Inflammatory macrophage treated with lipopolysaccharide for 1 hour (primary cell): ENCODE results near the gene SIRT7.
A peak's percentile ranks its signal among the peaks of the same experiment; 100 is the strongest.
"Not testable (repeated sequence)": the region's sequence is repeated elsewhere in the genome, so short reads cannot be mapped to it uniquely, and the experiment has no call there.

Experiments
- DNase-seq, 2 donors: peaks; one replicate each; pipeline ENCODE4 v3.0.0-alpha.2; 2020 to 2022

SIRT7 gene

DNA sequence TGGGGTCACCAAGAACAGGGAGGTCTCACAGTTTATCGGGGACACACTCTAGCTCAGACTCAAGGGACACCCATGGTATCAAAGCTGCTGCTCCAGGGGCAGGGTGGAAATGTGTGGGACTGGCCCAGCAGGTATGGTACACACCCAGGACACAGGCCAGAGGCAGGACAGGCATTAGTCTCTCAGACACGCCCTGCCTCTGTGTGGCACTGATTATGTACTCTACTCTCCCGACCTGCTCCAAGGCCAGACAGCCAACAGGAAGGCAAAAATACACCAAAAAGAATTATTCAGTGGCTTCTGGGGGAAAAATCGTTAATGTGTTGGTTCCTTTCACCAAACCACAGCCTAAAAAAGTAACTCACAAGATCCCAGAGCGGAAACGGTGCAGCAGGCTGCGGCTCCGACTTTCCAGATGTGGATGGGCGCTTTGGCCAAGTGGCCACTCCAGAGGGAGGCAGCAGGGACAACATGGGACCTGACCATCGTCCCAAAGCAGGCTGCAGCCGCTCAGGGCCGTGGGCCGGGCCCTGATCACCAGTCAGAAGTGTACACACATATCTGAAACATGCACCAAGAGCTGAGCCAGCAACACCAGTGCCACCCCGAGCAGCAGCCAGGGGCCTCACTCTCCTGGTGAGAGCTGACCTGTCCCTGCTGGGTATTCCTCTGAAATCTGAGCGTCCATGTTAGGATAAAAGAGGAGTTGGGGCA, 1.0 kb upstream of the SIRT7 start:
- DNase-seq, result no peak

DNA sequence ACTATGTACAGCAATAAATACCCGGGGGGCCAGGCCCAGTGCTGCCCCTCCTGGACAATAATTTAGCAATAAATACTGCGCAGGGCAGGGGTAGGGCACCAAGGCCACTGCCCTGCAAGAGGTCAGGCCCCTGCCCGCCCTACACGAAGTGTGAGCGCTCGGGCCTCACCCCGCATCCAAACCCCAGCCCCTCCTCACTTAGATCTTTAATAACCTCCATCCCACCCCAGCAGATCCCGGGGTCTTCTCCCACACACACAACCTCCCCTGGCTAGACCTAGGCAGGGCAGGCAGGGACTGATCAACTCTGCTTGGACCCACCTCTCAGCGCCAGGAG, 325 bp upstream of the SIRT7 start:
- not testable (repeated sequence) for DNase-seq

DNA sequence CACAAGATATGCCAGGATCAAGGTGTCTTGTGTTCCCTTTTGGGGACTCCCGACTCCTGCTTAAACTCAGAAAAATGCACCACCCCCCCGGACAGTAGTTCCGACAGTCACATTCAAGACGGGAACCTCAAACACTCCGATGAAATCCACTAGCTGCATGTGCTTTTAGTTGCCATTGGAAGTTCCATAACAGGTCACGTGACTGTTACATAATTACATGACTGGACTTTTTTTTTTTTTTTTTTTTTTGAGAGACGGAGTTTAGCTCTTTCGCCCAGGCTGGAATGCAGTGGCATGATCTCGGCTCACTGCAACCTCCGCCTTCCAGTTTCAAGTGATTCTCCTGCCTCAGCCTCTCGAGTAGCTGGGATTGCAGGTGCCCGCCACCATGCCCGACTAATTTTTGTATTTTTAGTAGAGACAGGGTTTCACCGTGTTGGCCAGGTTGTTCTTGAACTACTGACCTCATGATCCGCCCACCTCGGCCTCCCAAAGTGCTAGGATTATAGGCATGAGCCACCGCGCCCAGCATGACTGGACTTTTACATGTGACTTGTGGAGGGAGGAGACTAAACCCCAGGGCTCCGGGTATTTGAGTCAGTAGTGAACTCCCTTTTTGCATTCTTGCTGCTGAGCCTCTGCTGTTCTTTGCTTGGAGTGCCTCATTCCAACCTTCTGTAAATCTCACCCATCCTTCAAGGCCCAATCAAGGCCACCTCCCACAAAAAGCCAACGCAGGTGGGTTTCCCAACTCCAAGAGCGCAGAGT, 1.6 kb downstream of the SIRT7 start:
- DNase-seq, result peak; percentile 84 to 86

DNA sequence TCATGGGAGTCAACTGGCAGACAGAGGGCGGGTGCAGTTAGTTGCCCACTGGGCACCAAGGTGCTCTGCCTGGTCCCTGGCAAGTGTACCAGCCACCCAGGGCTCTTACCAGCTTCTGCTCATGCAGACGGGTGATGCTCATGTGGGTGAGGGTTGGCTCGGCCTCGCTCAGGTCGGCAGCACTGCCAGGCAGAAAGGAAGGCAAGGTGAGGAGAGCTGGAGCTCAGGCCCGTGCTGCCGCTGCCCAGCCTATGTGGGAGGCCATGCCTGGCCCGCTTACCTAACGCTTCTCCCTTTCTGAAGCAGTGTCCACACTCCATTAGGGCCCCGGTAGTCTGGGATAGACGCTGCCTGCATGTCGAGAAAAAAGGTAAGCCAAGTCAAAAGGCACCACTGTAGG, 2.6 kb downstream of the SIRT7 start:
- DNase-seq, result no peak

DNA sequence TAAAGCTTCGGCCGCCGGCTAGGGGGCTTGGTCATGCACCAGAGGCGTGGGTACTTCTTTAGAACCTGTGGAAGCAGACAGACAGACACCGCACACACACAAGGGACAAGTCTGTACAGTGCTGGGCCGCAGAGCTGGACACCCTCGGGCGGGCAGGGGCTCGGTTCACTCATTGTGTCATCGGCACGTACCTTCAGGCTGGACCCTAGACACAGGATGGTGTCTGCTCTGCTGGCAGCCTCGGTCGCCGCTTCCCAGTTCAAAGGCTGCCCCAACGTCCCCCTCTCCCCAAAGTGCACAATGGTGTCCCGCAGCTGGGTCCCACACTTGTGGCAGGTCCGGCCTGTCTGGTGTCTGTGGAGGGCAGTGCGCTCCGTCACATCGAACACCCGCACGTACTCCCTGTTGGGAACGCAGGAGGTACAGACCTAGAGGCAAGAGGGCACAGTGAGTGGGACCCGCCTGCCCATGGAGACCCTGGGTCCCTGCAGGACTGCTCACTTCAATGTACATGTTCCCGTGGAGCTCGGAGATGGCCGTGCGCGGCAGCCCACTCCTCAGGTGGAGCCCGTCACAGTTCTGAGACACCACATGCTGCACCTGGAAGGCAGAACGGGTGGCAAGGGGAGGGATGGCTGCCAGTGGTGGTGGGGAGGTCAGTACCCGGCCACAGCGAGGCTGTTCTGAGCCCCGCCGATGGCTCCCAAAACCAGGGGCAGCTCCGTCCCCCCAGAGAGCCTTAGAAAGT, 3.7 kb downstream of the SIRT7 start:
- DNase-seq, result no peak

DNA sequence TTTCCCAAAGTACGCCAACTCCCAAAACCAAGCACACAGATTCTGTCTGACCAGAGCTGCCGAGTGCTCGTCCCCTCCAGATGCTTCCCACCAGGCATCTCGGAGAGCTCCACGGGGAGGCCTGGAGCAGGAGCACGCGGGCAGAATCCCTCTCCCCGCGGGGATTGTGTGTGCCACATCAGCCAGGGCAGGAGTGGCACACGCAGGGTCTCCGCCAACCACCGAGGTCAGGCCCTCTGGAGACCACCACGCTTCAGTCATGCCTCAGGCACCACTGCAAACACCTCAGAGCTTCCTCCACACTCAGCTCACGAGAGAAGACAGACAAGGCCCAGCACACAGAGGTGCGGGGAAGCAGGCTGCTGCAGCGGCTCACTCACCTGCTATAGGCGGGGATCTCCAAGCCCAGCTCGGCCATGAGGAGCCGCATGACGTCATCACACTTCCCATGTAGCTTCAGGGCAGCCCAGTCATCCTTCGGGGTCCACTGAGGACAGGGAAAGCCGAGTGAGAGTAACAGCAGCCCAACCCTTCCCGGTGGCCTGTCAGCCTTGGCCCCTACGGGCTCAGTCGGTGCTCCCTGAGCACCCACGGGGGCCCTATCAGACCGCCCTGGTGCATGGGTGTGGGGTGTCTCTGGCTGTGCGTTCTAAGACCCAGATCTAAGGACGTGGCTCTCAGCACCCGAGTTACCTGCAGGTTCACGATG, 4.4 kb downstream of the SIRT7 start:
- no peak for DNase-seq

DNA sequence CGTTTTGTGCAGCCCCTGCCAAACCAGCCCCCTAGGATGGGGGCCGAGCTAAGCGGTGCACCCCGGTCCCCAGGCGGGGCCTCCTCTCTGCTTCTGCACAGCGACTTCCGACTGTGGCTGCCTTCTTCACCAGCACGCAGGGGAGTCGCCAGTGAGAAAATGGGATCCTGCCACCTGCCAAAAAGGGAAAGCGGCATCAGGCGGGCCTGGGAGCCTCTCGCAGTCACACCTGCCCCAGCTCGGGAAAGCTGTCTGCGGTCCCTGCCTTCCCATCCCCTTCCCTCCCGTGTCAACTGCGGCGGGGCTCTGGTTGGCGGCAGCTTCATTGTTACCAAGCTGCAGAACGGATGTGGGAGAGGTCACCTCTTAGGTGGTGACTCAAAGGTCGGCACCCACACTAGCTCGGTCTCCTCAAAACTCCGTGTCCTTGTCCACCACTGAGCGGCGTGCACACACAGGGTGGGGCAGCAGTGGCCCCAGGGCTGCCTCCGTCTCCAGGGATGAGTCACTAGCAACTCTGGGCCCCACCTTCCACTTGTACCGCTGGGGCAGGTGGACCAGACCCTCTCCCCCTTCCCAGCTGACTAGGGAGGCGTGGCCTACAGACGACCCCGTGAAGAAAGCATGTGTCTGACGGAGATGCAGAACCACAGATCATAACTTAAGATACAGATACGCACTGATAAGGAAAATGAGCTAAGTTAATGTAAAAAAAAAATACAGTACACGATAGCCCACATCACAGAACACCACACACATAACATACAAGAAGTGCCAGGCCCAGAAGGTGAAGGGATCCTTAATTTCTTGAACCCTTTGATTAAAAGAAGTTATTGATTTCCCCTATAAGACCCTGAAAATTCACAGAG, 5.3 kb downstream of the SIRT7 start:
- DNase-seq, result no peak

DNA sequence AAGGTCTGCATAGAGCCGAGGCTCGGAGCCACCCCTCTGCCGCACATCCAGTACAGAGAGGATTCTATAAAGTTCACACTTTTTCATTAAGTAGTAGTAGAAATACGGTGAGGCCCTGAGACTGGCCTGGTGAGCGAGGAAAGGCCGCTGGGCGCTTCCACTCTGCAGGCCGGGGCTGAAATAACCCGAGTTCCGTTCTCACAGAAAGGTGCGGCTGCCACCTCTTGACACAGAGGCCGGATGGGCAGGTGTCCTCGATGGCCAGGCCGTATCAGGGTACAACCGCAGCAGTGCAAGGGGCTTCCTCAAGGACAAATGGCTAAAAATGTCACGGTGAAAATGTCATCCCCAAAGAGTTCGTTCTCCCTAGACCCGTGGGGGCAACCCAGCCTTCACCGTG, 6.0 kb downstream of the SIRT7 start:
- no peak for DNase-seq

DNA sequence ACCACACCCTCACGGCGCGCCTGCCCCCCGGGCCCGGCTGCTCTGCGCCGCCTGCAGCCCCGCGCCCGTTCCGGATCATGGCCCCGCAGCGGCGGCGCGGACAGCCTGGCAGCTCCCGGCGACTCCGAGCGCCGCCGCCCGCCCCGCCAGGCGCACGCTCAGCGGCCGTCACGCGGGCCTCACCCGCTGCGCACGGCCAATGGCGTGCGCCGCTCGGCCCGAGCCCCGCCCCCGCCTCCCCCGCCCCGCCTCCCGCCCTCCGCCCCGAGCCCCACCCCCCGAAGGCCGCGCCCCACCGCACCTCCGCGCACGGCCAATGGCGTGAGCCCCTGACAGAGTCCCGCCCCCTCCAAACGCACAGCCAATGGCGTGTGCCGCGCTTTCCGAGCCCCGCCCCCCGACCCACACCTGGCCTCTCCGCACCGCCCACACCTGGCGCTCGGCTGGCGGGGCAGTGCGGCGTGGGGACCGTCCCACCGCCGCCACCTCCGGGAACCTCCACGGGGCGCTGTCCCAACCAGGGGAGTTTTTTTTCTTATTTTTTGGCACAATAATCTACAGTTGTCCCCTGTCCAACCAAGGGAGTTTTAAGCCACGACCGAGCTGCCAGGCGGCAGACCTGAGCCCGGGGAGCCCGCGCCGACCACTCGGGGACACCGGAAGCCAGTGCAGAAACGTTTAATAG, 6.6 kb downstream of the SIRT7 start, which contains the start of gene PCYT2:
Gene PCYT2, minus strand, starts transcription at position 123 of the 685 bp plus-strand sequence. Its CDS starts 44 bp downstream, at position 79.
- DNase-seq, result peak; percentile 81 to 90

DNA sequence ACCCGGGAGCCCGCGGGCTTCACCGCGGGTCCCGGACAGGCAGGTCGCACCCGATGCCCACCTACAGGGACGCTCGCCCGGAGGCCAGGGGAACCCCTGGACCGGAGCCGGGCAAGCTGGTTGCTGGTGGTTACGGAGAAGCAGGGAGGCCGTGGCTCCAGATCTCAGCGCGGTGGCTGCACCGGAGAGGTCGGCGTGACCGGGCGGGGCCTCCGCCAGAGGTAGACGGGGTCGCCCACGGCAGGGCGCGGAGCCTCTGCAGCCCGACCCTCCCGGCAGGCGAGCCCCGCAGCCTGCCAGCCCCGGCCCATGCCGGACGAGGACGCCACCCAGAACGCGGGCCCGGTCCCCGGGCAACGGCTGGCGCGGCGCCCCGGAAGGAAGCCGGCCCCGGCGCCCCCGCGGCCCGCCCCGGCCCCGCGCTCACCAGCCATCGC, 7.1 kb downstream of the SIRT7 start:
- no peak for DNase-seq

DNA sequence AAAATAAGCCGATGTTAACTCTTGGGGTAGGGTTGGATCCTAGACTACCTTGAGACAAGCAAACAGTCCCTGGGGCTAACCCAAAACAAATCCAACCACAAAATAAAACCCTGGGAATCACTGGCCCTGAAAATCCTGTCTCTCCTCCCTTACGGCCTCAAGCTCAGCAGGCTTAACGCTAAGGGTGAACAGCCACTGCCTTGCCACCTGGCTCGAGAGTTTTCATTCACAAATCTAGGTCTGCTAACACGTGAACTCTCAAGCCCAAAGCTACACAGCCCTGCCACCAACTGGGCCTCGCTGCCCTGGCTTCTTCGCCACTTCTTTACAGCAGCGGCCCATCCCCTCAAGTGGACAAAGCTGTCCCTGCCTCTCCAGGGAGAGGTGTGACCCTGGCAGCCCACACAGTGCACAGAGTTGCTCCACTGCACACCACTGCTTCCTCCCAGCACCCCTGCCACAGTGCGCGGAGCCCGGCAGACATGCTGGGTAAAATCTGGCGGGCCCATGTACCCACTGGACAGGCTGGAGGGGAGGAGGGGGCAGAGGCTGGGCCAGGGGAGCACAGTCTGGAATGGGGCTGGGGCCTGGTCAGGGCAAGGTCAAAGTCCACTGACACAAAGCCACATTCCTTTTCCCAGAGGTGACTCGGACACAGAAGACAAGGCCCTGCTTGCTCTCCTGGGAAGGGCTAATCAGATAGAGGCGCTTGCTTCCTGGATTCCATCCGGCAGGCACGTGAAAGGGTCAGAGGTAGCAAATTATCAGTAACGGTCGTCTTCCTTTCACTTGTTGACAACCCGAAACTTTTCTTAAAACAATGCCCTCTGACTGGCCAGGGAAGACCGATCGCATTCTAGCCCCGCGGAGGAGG, 7.8 kb downstream of the SIRT7 start:
- DNase-seq, result no peak

DNA sequence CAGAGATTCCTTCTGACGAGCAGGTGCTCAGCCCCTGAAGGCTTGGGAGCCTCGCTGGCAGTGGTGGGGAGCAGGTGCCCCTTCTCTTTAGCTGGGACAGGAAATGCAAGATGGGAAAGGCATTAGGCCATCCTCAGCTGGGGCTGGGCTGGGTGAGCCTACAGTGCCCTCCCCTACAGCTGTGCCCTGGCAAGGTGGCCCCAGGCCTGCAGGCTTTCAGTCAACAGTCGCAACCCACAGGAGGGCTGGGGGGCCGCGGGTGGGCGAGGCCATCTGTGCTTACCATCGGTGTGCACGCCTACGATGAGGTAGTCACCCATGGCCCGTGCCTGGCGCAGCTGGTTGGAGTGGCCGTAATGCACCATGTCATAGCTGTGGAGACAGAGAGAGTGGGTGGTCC, 8.7 kb downstream of the SIRT7 start:
- no peak for DNase-seq

DNA sequence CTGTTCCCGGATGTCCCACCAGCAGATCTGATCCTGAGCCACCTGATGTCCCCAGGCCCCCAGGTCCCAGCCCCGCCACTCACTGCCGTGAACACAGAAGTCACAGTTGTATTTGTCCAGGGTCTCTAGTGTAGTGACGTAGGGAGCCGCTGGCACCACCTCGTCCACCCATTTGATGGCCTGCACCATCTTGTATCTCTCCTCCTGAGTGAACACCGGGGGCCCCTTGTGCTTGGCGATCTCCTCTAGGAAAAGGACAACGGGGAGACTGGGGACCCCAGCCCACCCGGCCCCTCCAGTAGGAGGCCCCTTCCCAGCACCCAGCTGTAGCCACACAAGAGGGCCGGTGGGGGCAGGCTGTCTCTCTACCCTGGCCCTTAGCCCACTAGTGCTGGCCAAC, 9.2 kb downstream of the SIRT7 start:
- no peak for DNase-seq

DNA sequence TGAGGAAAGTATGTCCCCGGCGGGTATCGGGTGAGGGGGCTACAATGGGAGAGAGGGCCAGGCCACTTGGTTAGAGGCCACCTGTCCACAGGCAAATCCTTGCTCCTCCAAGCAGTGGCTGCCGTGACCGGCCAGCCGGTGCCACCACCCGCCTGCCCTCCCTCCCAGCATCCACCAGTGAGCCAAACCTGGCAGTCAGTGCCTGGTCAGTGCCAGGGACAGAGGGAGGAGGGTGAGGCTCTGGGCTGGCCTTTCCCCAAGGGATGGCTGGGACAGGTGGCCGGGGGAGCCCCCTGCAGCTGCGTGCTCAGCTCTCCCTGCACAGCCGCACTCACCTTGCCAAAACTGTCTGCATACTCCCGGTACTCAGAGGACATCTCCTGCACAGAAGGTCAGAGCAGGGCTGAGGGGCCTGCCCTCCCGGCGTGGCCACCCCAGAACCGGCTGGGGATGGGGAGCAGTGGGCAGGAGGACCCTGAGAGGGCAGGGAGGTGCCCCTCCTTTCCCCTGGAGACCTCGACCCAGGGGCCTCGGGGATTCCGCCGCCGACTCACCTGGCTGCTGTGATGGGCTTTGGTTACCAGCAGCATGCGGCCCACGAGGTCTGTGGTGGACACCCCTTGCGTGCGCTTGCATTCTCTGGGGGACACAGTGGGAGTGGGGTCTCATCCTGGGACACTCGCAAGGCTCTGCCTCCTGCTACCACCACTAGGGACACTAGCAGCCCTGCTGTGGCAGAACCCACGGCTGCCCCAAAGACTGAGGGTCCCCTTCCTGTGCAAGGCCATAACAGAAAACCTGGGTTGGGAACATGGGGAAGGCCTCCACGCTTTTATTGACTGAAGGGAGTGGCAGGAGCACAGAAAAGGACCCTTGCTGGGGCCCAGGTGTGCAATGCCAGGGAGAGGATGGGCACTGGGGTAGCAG, 10.5 kb downstream of the SIRT7 start:
- DNase-seq, result no peak

DNA sequence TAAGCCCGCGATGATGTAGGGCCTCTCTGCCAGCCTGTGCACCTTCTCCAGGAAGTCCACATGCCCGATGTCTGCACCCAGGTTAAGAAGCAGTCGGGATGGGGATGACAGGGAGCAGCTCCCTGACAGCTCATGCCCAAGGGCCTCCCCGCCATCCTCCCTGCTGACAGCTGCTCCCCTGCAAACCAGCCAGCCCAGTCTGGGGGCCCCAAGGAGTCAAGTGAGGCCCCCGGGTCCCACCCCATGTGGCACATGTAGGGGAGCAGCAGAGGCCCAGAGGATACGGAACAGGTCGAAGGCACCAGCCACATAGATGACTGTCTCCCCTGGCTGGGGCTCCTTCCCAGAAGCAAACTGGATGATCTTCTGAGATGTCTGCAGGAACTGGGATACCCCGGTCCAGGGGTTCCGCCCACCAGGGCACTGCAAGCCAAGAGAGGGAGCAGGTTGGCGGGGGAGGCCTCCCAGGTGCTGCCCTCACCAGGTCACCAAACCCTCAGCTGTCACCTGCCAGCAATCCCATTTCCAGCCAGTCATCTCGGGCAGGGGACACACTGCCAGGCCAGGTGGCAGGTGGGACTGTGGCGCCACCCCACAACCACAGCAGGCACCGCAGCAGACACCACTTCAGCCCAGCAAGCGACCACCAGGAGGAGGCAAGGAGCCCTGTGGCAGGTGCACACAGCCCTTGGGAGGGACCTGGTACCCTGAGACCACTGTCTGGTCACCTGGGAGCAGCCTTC, 11.3 kb downstream of the SIRT7 start:
- no peak for DNase-seq

DNA sequence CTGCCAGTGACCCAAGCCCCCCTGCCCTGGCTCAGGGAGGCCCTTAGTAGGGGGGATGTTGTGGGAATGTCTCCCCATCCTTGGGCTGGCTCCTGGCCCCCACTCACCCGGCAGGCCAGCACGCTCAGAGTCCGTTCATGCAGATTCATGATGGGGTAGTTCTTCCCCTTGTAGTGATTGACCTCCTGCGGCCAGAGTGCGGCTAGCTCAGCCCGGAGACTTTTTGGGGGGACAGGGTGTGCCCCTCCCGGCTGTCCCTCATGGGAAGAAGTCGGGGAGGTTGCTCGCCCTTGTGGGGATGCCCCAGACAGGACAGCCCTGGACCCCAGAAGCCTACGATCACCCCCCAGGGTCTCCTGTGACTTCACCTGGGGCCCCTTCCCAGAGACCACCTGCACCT, 12.0 kb downstream of the SIRT7 start:
- no peak for DNase-seq

DNA sequence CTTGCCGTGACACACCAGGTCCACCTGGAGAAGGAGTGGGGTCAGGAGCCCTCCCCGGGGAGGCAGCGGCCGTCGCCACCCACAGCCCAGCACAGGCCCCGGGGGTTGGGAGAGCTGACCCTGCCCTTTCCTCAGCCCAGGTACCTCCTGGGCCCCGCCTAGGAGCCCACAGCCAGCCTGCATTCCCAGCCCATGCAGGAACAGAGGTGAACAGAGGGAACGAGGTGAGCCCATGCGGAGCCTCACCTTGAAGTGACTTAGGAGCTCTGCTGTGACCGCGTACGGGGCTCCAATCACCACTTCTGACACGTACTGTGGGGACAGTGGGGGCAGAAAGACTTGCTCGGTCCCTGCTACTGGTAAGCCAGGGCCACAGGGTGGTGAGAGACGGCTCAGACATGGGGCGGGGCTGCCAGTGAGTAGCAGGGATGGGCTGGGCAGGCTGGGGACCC, 12.5 kb downstream of the SIRT7 start:
- DNase-seq, result no peak
